Ishikawa (cell line): ENCODE results near the gene PTPN5.

Experiments
- MAX ChIP-seq: IDR thresholded peaks from 2 replicates; pipeline ENCODE4 v1.6.1; 2012
- RAD21 ChIP-seq: IDR thresholded peaks from 2 replicates; pipeline ENCODE4 v1.6.1; 2012; ENCODE audit warnings: low read depth
- REST ChIP-seq: IDR thresholded peaks from 2 replicates; pipeline ENCODE4 v1.6.1; 2012; ENCODE audit warnings: low read depth, mild to moderate bottlenecking
- TEAD4 ChIP-seq: IDR thresholded peaks from 2 replicates; pipeline ENCODE4 v1.6.1; 2012

GRCh38 chr11:18700872-18701271 lies 90.7 kb downstream of the PTPN5 start:
- TF ChIP-seq REST (no peak), RAD21 (no peak), MAX (no peak), TEAD4 (no peak)
